GM13976 (cell line): ENCODE results near the gene FKBP15.

Experiments used
- DNase-seq: peaks from one replicate; pipeline ENCODE4 v3.0.0; 2012; ENCODE audit warnings: low spot score
- CTCF ChIP-seq: IDR thresholded peaks from 2 replicates; pipeline ENCODE4 v1.5.1; 2012; ENCODE audit warnings: borderline replicate concordance, mild to moderate bottlenecking; ENCODE audit not compliant: insufficient read depth; ENCODE audit errors: extremely low read depth, missing control alignments, control extremely low read depth
- in situ Hi-C: fragments of 300-500 bp; cut with MboI; formaldehyde crosslinking; loops from one replicate; pipeline ENCODE4 v1.12.0; 2022; ENCODE audit warnings: low sequenced_read_pairs, mixed read lengths, inconsistent platforms; ENCODE audit not compliant: unreplicated experiment

Gene FKBP15

GRCh38 chr9:113177251-113177650 lies 43.8 kb downstream of the FKBP15 start:
- no peak for TF ChIP-seq CTCF
- in situ Hi-C loops = no loop called here
- no peak for DNase-seq

GRCh38 chr9:113176803-113177202 lies 44.3 kb downstream of the FKBP15 start:
- no peak for TF ChIP-seq CTCF
- DNase-seq = no peak
- in situ Hi-C loops = no loop called here

GRCh38 chr9:113173341-113173740 lies 47.7 kb downstream of the FKBP15 start:
- no peak for TF ChIP-seq CTCF
- DNase-seq = no peak
- in situ Hi-C loops = no loop called here

GRCh38 chr9:113168809-113169208 lies 52.3 kb downstream of the FKBP15 start:
- in situ Hi-C loops = no loop called here
- no peak for DNase-seq
- no peak for TF ChIP-seq CTCF

- in situ Hi-C loops = no loop called here
- DNase-seq = no peak
- no peak for TF ChIP-seq CTCF
These were observed 55.0 kb downstream of the FKBP15 start for GRCh38 chr9:113166039-113166438.

- TF ChIP-seq CTCF = no peak
- in situ Hi-C loops = no loop called here
- DNase-seq = no peak
These were observed 56.4 kb downstream of the FKBP15 start for GRCh38 chr9:113164536-113165300.
